Nephron progenitor cell (in vitro differentiated cells): Measurements from ENCODE around the gene RAB40C.
A peak's percentile ranks its signal among the peaks of the same experiment; 100 is the strongest.

Experiments
- DNase-seq: peaks from one replicate; pipeline ENCODE4 v3.0.0; 2021
- H3K27ac Mint-ChIP-seq: 2 replicates; pipeline ENCODE4 v1.8.0; 2021; ENCODE audit warnings: mild to moderate bottlenecking, moderate library complexity, mixed read lengths
- H3K27me3 Mint-ChIP-seq: 2 replicates; pipeline ENCODE4 v1.8.0; 2021; ENCODE audit warnings: mild to moderate bottlenecking, low read depth, mixed read lengths; ENCODE audit not compliant: poor library complexity
- H3K36me3 Mint-ChIP-seq: 2 replicates; pipeline ENCODE4 v1.8.0; 2021; ENCODE audit warnings: low read depth, mixed read lengths
- H3K4me1 Mint-ChIP-seq: 2 replicates; pipeline ENCODE4 v1.8.0; 2021; ENCODE audit warnings: mixed read lengths
- H3K4me3 Mint-ChIP-seq: 2 replicates; pipeline ENCODE4 v1.8.0; 2021; ENCODE audit warnings: mild to moderate bottlenecking, moderate library complexity, mixed read lengths
- H3K9me3 Mint-ChIP-seq: 2 replicates; pipeline ENCODE4 v1.8.0; 2021; ENCODE audit warnings: mild to moderate bottlenecking, moderate library complexity, mixed read lengths
- TF ChIP-seq, protein P1 (sequence below): fragments of 200-600 bp; sonication (generic); IDR thresholded peaks from 2 replicates; pipeline ENCODE4 v1.5.0; 2021; ENCODE audit warnings: antibody characterized with exemption

RAB40C gene

DNA sequence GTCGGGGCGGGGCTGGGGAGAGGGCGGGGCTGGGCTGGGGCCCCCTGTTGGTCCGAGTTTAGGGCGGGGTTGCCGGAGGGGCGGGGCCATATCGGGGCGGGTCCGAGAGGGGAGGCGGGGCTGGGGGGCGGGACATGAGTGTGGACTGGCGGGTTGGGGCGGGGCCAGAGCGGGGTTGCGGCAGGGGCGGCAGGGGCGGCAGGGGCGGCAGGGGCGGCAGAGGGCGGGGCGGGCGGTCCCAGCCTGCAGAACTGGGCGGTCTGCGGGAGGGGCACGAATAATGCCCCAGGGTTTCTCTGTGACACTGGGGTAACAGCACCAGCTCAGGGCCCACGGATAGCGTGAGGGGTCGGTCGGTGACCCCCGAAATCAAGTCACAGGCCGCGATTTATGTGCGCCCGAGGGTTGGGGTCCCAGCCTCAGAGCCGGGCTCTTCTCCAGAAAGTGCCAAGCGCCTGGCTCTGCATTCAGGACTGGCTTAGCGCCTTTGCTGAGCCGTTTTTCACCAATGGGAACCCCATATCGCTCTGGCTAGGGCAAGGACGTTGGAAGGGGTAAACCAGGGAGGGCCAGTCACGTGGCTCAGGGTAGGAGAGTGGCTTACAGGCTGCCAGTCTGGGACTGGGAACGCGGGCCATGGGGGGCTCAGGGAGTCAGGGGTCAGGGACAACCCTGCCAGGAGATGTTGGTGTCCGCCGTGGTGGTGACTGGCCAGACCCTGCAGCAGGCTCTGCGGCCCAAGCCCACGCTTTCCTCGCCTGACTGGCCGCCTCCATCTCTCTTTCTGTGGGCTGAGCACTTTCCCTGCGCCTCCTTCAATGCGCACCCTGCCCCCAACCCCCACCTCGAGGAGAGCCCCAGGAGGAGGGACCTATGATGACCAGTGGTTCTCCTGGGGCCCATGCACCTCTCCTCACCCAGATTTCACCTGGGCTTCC lies 47.5 kb downstream of the RAB40C start:
- H3K27ac Mint-ChIP-seq, result peak overlapping the region; percentile 61
- no peaks in the 10 kb centered on the region for H3K9me3 Mint-ChIP-seq
- peak overlapping the region; percentile 93 for H3K4me3 Mint-ChIP-seq
- peaks cover 6% of the 10 kb centered on the region for H3K27me3 Mint-ChIP-seq
- DNase-seq, result peak; percentile 96
- no peaks in the 10 kb centered on the region for H3K36me3 Mint-ChIP-seq
- TF ChIP-seq, protein P1, sequence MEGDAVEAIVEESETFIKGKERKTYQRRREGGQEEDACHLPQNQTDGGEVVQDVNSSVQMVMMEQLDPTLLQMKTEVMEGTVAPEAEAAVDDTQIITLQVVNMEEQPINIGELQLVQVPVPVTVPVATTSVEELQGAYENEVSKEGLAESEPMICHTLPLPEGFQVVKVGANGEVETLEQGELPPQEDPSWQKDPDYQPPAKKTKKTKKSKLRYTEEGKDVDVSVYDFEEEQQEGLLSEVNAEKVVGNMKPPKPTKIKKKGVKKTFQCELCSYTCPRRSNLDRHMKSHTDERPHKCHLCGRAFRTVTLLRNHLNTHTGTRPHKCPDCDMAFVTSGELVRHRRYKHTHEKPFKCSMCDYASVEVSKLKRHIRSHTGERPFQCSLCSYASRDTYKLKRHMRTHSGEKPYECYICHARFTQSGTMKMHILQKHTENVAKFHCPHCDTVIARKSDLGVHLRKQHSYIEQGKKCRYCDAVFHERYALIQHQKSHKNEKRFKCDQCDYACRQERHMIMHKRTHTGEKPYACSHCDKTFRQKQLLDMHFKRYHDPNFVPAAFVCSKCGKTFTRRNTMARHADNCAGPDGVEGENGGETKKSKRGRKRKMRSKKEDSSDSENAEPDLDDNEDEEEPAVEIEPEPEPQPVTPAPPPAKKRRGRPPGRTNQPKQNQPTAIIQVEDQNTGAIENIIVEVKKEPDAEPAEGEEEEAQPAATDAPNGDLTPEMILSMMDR, result no peak
- H3K4me1 Mint-ChIP-seq, result peaks cover 46% of the 10 kb centered on the region

DNA sequence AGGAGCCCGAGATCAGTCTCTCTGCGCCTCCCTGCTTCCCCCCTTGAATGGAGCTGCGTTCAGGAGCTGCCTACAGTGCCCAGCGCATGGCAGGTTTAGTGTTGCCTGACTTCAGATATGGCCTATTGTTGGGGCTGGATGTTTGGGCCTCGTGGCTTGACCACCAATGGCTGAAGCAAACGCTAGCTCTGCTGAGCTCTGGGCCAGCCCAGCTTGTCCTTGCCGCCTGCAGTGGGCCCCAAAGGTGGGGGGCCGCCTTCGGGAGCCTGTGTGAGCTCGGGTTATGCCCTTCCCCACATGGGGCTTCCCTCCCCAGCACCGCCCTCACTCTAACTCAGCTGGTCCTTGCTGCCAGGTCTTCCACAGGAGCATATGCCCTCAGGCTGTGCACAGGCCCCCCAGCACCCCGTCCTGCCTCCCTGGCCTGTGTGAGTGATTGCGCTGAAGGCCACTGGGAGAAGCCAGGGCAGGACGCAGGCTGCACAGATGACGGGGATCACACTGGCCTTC lies 48.2 kb downstream of the RAB40C start:
- Mint-ChIP-seq H3K4me3 (peak overlapping the region; percentile 64), H3K9me3 (no peaks in the 10 kb centered on the region), H3K27ac (peak overlapping the region; percentile 75), H3K36me3 (no peaks in the 10 kb centered on the region), H3K27me3 (peaks cover 11% of the 10 kb centered on the region), H3K4me1 (peaks cover 46% of the 10 kb centered on the region)
- TF ChIP-seq, protein P1, result no peak
- DNase-seq, result no peak

DNA sequence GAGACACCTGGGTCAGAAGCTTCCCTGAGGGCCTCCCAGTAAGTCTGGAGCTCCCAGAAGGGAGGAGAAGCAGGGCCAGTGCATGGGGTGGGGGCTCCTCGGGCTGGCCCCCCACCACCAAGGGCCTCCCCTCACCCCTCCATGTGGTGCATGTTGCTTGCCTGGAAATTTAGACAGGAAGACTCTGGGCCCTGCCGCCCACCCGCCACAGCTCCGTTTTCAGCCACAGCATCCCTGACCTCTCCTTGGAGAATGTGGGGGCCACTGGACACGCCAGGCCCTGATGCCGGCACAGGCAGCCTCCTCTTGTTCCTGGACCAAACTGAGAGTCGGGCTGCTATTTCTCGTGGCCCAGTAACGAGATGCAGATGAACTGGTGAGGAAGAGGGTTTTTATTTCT lies 49.0 kb downstream of the RAB40C start:
- H3K27ac Mint-ChIP-seq, result peak overlapping the region; percentile 36
- peaks cover 19% of the 10 kb centered on the region for H3K27me3 Mint-ChIP-seq
- peaks cover 49% of the 10 kb centered on the region for H3K4me1 Mint-ChIP-seq
- DNase-seq, result no peak
- H3K36me3 Mint-ChIP-seq, result no peaks in the 10 kb centered on the region
- TF ChIP-seq, protein P1, result no peak
- no peaks in the 10 kb centered on the region for H3K9me3 Mint-ChIP-seq
- peak overlapping the region; percentile 50 for H3K4me3 Mint-ChIP-seq

DNA sequence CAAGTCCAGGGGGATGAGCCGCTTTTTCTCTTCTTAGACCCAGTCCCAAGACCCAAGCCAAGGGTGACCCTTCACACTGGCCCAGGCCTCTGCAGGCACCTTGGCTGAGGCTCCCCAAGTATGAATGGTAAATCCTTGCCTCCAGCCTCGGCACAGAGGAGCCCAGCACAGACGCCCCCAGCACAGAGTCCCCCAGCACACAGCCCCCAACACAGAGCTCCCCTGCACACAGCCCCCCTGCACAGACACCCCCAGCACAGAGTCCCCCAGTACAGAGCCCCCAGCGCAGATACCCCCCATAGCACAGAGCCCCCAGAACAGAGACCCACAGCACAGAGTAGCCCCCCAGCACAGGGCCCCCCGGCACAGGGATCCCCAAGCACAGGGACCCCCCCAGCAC lies 50.7 kb downstream of the RAB40C start:
- Mint-ChIP-seq H3K4me3 (peak overlapping the region; percentile 78), H3K27ac (no peak overlapping the region), H3K4me1 (peaks cover 52% of the 10 kb centered on the region), H3K9me3 (no peaks in the 10 kb centered on the region), H3K27me3 (peaks cover 24% of the 10 kb centered on the region), H3K36me3 (peaks cover 6% of the 10 kb centered on the region)
- TF ChIP-seq, protein P1, result no peak
- DNase-seq, result no peak

DNA sequence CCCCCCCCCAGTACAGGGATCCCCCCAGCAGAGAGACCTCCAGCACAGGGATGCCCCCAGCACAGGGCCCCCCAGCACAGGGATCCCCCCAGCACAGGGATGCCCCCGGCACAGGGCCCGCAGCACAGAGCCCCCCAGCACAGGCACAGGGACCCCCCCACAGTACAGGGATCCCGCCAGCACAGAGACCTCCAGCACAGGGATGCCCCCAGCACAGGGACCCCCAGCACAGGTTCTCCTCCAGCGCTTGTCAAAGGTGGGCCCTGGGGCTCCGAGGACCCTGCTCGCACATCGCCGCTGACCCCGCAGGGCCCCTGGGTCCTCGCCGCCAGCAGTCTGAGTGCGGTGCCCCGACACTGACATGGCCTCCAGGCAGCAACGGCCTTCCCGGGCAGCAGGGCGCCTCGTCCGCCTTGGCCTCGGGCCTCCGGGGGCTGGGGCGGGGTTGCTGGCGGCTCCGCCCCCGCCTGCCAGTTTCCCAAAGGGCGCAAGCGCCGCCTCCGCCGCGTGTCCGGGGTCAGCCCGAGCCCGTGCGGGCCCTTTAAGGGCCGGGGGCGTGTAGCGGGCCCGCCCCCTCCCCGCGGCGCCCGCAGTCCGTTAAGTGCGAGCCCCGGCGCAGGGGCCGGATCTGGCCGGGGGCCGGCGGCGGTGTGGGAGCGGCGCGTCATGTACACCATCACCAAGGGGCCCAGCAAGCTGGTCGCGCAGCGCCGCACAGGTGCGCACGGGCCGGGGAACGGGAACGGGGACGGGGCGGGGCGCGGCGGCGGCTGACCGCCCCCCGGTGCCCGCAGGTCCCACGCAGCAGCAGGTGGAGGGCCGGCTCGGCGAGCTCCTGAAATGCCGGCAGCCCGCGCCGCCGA lies 51.7 kb downstream of the RAB40C start, which contains the start of gene MCRIP2:
Gene MCRIP2 (plus strand): TSS at position 503 of the 863 bp plus-strand sequence. CDS start 164 bp downstream, at position 667.
- Mint-ChIP-seq H3K36me3 (peaks cover 6% of the 10 kb centered on the region), H3K27ac (no peak within 1 kb of the TSS)
- peak; percentile 88 for DNase-seq

More for the DNA sequence above, 51.7 kb downstream of the RAB40C start, which contains the start of gene MCRIP2:
- H3K4me1 Mint-ChIP-seq, result peaks cover 52% of the 10 kb centered on the region
- H3K4me3 Mint-ChIP-seq, result peak within 1 kb of the TSS; percentile 78
- H3K27me3 Mint-ChIP-seq, result peaks cover 21% of the 10 kb centered on the region
- H3K9me3 Mint-ChIP-seq, result no peaks in the 10 kb centered on the region
- TF ChIP-seq, protein P1, result no peak
